Tibial nerve (tissue), 3 donors: Measurements from ENCODE around the gene PKD2.

ENCODE experiments used
- CTCF ChIP-seq, 5 experiments: fragments of 200-600 bp in 3 of 5; fragments of 450-650 bp in 2 of 5; sonication (generic) in 3 of 5; IDR thresholded peaks; one replicate each; pipeline ENCODE4 v1.5.1; 2016 to 2019; ENCODE audit warnings: antibody characterized with exemption in 5 of 5, mild to moderate bottlenecking in 3 of 5, moderate library complexity in 2 of 5
- POLR2A ChIP-seq, 2 donors: fragments of 450-650 bp; IDR thresholded peaks; one replicate each; pipeline ENCODE4 v1.6.1; 2017; ENCODE audit warnings: antibody characterized with exemption in 2 of 2, mild to moderate bottlenecking in 2 of 2, moderate library complexity in 2 of 2

GRCh38 chr4:88097781-88098180 is 90.3 kb downstream of the PKD2 start:
- TF ChIP-seq POLR2A (IDR thresholded peaks at IDR 0.05) (no peak), CTCF (IDR thresholded peaks at IDR 0.05) (no peak)
